Tibial nerve (tissue), 4 donors: ENCODE measurements around the gene EXOC3.

Experiments
- CTCF ChIP-seq, 5 experiments: fragments of 200-600 bp in 3 of 5; fragments of 450-650 bp in 2 of 5; sonication (generic) in 3 of 5; IDR thresholded peaks; one replicate each; pipeline ENCODE4 v1.5.1; 2016 to 2019; ENCODE audit warnings: antibody characterized with exemption in 5 of 5, mild to moderate bottlenecking in 3 of 5, moderate library complexity in 2 of 5
- EP300 ChIP-seq, 2 donors: sonication (generic); formaldehyde crosslinking; IDR thresholded peaks; one replicate each; pipeline ENCODE4 v1.6.1; 2017; ENCODE audit warnings: antibody characterized with exemption in 2 of 2, mild to moderate bottlenecking in 1 of 2
- POLR2A ChIP-seq, 2 donors: fragments of 450-650 bp; IDR thresholded peaks; one replicate each; pipeline ENCODE4 v1.6.1; 2017; ENCODE audit warnings: antibody characterized with exemption in 2 of 2, mild to moderate bottlenecking in 2 of 2, moderate library complexity in 2 of 2

- TF ChIP-seq CTCF (IDR thresholded peaks at IDR 0.05) (no peak), EP300 (IDR thresholded peaks at IDR 0.05) (no peak), POLR2A (IDR thresholded peaks at IDR 0.05) (no peak)
Measured at GRCh38 chr5:484556-484955, 41.6 kb downstream of the EXOC3 start.
